Lower lobe of right lung (tissue), 2 donors: Measurements from ENCODE around the gene NTF4. TPM values are rescaled to one million over a fixed set of nuclear protein-coding genes. Genes with fewer than 3 reads are reported as not detected.
"Not testable (repeated sequence)": the region's sequence is repeated elsewhere in the genome, so short reads cannot be mapped to it uniquely, and the experiment has no call there.

ENCODE experiments used
- ATAC-seq, 2 donors: fragments of 200-7000 bp; cut with Tn5 transposase; one replicate each; pipeline ENCODE4 v1.9.1; 2020 to 2022; ENCODE audit warnings: mild to moderate bottlenecking in 2 of 2, moderate library complexity in 2 of 2
- DNase-seq: peaks from one replicate; pipeline ENCODE4 v3.0.0-alpha.2; 2020
- H3K27ac ChIP-seq: fragments of 200-600 bp; one replicate; pipeline ENCODE4 v1.8.0; 2022
- H3K27me3 ChIP-seq: fragments of 200-600 bp; one replicate; pipeline ENCODE4 v1.8.0; 2022; ENCODE audit warnings: low read depth
- H3K36me3 ChIP-seq: fragments of 200-600 bp; one replicate; pipeline ENCODE4 v1.8.0; 2022; ENCODE audit warnings: mild to moderate bottlenecking
- H3K4me1 ChIP-seq: fragments of 200-600 bp; one replicate; pipeline ENCODE4 v1.8.0; 2022
- H3K4me3 ChIP-seq: fragments of 200-600 bp; one replicate; pipeline ENCODE4 v1.8.0; 2022; ENCODE audit warnings: mild to moderate bottlenecking
- H3K9me3 ChIP-seq: fragments of 200-600 bp; one replicate; pipeline ENCODE4 v1.8.0; 2022
- intact Hi-C: fragments of 100-400 bp; cut with DNase I; formaldehyde crosslinking; loops from one replicate; pipeline ENCODE4 v1.11.0; 2022
- total RNA-seq: library from RNA; stranded (reverse); fragmentation: NEBNext Ultra II Directional; extraction: Animal tissue kit (Norgen Biotek cat#: 25700); gene quantifications from one replicate; pipeline ENCODE4 v1.2.1, GENCODE V29; 2021
- TF ChIP-seq, protein P1 (sequence below): fragments of 200-600 bp; IDR thresholded peaks from one replicate; pipeline ENCODE4 v1.8.0; 2022; ENCODE audit warnings: antibody characterized with exemption, mild to moderate bottlenecking
- donor health status: DM: no; HTN: yes; CAD: no; lungs with severe emphysema.

NTF4 gene
- total RNA-seq, 1 donor from 2014 or later: 3.1 TPM

DNA sequence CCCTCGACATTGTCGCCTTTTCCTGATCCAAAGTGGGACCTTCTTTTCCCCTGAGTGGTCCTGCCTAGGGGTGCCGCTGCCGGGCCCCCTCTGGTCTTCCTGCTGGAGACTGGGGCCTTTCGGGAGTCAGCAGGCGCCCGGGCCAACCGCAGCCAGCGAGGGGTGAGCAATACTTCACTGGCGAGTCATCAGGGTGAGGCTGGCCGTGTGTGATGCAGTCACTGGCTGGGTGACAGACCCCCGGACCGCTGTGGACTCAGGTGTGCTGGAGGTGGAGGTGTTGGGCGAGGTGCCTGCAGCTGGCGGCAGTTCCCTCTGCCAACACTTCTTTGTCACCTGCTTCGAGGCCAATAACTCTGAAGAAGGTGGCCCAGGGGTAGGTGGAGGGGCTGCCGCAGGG lies 22.4 kb downstream of the NTF4 start:
- no peaks in the 10 kb centered on the region for H3K9me3 ChIP-seq
- no peak overlapping the region for H3K27ac ChIP-seq
- DNase-seq (no peak), ATAC-seq (no peak)
- no peaks in the 10 kb centered on the region for H3K27me3 ChIP-seq
- H3K36me3 ChIP-seq: no peaks in the 10 kb centered on the region
- H3K4me1 ChIP-seq: no peaks in the 10 kb centered on the region
- TF ChIP-seq, protein P1, sequence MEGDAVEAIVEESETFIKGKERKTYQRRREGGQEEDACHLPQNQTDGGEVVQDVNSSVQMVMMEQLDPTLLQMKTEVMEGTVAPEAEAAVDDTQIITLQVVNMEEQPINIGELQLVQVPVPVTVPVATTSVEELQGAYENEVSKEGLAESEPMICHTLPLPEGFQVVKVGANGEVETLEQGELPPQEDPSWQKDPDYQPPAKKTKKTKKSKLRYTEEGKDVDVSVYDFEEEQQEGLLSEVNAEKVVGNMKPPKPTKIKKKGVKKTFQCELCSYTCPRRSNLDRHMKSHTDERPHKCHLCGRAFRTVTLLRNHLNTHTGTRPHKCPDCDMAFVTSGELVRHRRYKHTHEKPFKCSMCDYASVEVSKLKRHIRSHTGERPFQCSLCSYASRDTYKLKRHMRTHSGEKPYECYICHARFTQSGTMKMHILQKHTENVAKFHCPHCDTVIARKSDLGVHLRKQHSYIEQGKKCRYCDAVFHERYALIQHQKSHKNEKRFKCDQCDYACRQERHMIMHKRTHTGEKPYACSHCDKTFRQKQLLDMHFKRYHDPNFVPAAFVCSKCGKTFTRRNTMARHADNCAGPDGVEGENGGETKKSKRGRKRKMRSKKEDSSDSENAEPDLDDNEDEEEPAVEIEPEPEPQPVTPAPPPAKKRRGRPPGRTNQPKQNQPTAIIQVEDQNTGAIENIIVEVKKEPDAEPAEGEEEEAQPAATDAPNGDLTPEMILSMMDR: no peak
- intact Hi-C loops: no loop called here
- no peak overlapping the region for H3K4me3 ChIP-seq

- not testable (repeated sequence) for H3K4me3 ChIP-seq
These were observed 24.9 kb downstream of the NTF4 start for GRCh38 chr19:49039736-49040135.

DNA sequence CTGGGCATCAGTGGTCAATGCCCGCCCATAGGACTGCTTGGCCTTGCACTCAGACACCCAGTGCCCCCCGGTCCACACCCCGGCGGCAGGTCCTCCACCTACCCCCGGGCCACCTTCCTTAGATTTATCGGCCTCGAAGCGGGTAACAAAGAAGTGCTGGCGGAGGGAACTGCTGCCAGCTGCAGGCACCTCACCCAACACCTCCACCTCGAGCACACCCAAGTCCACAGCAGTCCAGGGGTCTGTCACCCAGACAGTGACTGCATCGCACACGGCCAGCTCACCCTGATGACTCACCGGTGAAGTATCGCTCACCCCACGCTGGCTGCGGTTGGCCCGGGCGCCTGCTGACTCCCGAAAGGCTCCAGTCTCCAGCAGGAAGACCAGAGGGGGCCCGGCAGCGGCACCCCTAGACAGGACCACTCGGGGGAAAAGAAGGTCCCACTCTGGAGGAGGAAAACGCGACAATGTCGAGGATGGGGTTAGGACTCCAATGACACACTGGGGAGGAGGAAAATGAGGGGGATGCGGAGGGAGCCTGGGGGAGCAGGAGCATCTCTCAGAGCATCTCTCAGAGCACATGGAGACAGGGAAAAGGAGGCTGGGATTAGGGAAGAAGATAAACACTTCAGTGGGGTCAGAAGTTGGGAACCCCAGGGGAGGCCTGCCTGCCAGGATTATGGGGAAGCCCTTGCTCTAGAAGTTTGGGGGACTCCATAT lies 25.9 kb downstream of the NTF4 start:
- DNase-seq, H3K27ac ChIP-seq, ATAC-seq, H3K36me3 ChIP-seq, H3K4me1 ChIP-seq, H3K4me3 ChIP-seq, H3K9me3 ChIP-seq, H3K27me3 ChIP-seq, intact Hi-C loops: not testable (repeated sequence)

More at GRCh38 chr19:49039736-49040135, 24.9 kb downstream of the NTF4 start:
- H3K27me3 ChIP-seq, H3K27ac ChIP-seq, DNase-seq, H3K36me3 ChIP-seq, intact Hi-C loops, H3K4me1 ChIP-seq, ATAC-seq, H3K9me3 ChIP-seq: not testable (repeated sequence)

DNA sequence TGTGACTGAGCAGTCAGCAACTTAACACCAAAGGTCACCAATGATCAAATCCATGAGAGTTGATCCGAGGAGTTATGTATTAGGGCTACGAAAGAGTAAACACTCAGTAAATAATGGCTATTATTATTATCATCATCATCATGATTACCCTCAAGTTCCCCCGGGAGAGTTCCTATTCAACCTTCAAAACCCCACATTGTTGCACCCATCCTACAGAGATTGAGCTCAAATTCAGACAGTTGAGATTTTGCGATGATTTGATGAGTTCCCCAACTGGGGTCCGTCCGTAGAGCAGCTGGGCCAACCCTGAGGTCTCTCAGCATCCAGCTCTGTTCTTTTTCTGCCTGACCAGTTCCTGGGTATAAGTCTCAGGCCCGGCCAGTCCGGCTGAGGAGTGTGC lies 26.5 kb downstream of the NTF4 start:
- H3K4me3 ChIP-seq, H3K27ac ChIP-seq, DNase-seq, H3K27me3 ChIP-seq, H3K36me3 ChIP-seq, H3K4me1 ChIP-seq, ATAC-seq, intact Hi-C loops, H3K9me3 ChIP-seq: not testable (repeated sequence)

DNA sequence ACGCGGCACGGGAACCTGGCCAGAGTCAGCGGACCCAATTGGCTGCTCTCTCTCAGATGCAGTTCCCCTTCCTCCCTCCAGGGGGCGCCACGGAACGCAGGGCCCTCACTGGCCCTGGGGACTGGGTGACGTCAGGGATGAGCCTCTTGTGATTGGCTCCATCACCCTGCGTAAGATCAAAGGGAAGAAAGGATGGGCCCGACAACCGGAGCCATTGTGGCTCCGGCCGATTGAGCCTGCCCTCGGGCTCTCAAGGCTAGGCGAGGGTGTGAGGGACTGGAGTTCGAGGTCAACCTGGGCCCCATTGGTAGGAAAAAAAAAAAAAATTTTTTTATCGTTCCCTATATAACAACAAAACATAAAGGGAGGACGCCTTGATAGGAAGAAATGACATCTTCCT lies 27.8 kb downstream of the NTF4 start, which contains the start of gene CGB1:
TSS of gene CGB1 (minus strand) at position 81 of the 400 bp plus-strand sequence. CDS start 184 bp downstream, outside the sequence.
- ATAC-seq, H3K4me1 ChIP-seq, H3K27ac ChIP-seq, H3K4me3 ChIP-seq, H3K27me3 ChIP-seq, DNase-seq, intact Hi-C loops, H3K9me3 ChIP-seq, H3K36me3 ChIP-seq: not testable (repeated sequence)
- TF ChIP-seq, protein P1: peak; percentile 21

GRCh38 chr19:49031642-49032301 lies 32.8 kb downstream of the NTF4 start, which contains the start of gene CGB2:
CGB2 (plus strand) TSS chr19:49031890; CDS start chr19:49032096, 206 bp downstream.
- DNase-seq: peak; percentile 51
- H3K36me3 ChIP-seq, H3K4me1 ChIP-seq, H3K27me3 ChIP-seq, ATAC-seq, intact Hi-C loops, H3K4me3 ChIP-seq, H3K9me3 ChIP-seq, H3K27ac ChIP-seq: not testable (repeated sequence)
- TF ChIP-seq, protein P1: peak; percentile 33

- DNase-seq, H3K4me1 ChIP-seq, H3K36me3 ChIP-seq, H3K9me3 ChIP-seq, intact Hi-C loops, H3K27ac ChIP-seq, ATAC-seq, H3K4me3 ChIP-seq, H3K27me3 ChIP-seq: not testable (repeated sequence)
These were observed 34.3 kb downstream of the NTF4 start for GRCh38 chr19:49030323-49030722.

DNA sequence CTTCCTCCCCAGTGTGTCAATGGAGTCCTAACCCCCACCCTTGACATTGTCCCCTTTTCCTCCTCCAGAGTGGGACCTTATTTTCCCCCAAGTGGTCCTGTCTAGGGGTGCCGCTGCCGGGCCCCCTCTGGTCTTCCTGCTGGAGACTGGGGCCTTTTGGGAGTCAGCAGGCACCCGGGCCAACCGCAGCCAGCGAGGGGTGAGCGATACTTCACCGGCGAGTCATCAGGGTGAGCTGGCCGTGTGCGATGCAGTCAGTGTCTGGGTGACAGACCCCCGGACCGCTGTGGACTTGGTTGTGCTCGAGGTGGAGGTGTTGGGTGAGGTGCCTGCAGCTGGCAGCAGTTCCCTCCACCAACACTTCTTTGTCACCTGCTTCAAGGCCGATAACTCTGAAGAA lies 34.9 kb downstream of the NTF4 start:
- intact Hi-C loops, H3K9me3 ChIP-seq, H3K27ac ChIP-seq, H3K36me3 ChIP-seq, ATAC-seq, H3K27me3 ChIP-seq, DNase-seq, H3K4me1 ChIP-seq, H3K4me3 ChIP-seq: not testable (repeated sequence)

- DNase-seq, H3K27ac ChIP-seq, H3K4me1 ChIP-seq, intact Hi-C loops, H3K4me3 ChIP-seq, ATAC-seq, H3K9me3 ChIP-seq, H3K27me3 ChIP-seq, H3K36me3 ChIP-seq: not testable (repeated sequence)
These were observed 35.9 kb downstream of the NTF4 start for GRCh38 chr19:49028686-49029085.

DNA sequence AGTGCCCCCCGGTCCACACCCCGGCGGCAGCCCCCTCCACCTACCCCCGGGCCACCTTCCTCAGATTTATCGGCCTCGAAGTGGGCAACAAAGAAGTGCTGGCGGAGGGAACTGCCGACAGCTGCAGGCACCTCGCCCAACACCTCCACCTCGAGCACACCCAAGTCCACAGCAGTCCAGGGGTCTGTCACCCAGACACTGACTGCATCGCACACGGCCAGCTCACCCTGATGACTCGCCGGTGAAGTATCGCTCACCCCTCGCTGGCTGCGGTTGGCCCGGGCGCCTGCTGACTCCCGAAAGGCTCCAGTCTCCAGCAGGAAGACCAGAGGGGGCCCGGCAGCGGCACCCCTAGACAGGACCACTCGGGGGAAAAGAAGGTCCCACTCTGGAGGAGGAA lies 39.0 kb downstream of the NTF4 start:
- H3K27ac ChIP-seq, H3K36me3 ChIP-seq, H3K4me3 ChIP-seq, H3K27me3 ChIP-seq, DNase-seq, H3K9me3 ChIP-seq, ATAC-seq, H3K4me1 ChIP-seq, intact Hi-C loops: not testable (repeated sequence)

DNA sequence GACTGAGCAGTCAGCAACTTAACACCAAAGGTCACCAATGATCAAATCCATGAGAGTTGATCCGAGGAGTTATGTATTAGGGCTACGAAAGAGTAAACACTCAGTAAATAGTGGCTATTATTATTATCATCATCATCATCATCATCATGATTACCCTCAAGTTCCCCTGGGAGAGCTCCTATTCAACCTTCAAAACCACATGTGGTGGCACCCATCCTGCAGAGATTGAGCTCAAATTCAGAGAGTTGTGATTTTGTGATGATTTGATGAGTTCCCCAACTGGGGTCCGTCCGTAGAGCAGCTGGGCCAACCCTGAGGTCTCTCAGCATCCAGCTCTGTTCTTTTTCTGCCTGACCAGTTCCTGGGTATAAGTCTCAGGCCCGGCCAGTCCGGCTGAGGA lies 39.5 kb downstream of the NTF4 start:
- H3K4me3 ChIP-seq, ATAC-seq, DNase-seq, H3K27me3 ChIP-seq, intact Hi-C loops, H3K36me3 ChIP-seq, H3K9me3 ChIP-seq, H3K4me1 ChIP-seq, H3K27ac ChIP-seq: not testable (repeated sequence)
